ENCODE data around the gene PTGES3L.

The PTGES3L gene

DNA sequence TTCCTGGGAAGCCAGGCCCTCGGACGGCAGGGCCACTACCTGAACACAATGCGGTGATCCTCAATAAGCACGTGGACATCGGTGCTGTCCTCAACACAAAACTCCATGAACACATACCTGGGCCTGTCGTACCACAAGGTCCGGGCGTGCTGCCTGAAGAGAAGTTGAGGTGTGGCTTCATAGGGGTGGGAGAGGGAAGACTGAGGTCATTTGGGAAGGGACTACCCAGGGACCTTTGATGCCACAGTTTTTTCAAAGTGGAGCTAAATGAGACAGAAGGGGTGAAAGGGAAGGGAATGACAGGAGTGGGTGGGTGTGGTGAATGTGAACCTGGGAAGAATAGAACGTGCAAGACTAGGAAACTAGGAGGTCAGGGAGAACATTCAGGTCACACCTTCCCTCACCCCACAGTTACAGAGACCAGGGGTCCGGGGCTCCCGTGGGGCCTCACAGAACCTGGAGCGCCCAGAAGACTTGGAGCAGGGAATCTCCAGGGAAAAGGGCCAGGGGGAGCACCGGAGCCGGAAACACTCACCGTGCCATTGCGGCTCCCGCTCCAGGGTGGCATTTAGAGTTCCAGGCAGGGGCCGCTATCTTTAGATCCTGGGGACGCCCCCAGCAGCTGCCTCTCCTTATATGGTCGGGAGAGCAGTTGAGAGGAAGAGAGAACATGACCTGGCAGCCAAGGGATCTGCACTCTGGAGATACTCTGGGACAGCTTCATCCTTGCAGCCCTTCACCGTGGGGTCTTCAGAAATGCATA is at the start of gene PTGES3L:
TSS of gene PTGES3L (minus strand) at position 570 of the 763 bp plus-strand sequence. CDS start at position 543, 27 bp downstream.
- peak; percentile 43 for DNase-seq (ENCODE audit: low spot score)

DNA sequence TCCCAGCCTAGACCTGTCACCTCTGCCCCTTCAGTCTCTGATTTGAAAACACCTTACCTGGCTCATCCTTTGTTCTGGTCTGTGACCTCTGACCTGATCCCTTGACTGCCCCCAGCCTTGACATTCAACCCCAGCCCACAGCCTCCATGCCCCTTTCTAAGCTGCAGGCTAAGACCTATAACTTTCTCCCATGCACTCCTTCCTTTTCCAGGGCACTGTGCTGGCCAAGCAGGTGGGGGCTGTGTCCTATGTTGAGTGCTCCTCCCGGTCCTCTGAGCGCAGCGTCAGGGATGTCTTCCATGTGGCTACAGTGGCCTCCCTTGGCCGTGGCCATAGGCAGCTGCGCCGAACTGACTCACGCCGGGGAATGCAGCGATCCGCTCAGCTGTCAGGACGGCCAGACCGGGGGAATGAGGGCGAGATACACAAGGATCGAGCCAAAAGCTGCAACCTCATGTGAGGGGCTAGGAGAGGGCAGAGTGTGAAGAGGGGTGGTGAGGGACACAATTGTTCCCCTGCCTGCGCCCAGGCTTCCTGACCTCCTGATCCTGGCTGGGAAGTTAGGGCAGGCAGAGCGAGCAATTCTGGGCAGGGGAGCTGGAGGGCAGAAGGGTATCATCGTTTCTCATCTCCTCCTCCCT is 48.5 kb upstream of the PTGES3L start:
- no peak for DNase-seq (ENCODE audit: low spot score)

DNA sequence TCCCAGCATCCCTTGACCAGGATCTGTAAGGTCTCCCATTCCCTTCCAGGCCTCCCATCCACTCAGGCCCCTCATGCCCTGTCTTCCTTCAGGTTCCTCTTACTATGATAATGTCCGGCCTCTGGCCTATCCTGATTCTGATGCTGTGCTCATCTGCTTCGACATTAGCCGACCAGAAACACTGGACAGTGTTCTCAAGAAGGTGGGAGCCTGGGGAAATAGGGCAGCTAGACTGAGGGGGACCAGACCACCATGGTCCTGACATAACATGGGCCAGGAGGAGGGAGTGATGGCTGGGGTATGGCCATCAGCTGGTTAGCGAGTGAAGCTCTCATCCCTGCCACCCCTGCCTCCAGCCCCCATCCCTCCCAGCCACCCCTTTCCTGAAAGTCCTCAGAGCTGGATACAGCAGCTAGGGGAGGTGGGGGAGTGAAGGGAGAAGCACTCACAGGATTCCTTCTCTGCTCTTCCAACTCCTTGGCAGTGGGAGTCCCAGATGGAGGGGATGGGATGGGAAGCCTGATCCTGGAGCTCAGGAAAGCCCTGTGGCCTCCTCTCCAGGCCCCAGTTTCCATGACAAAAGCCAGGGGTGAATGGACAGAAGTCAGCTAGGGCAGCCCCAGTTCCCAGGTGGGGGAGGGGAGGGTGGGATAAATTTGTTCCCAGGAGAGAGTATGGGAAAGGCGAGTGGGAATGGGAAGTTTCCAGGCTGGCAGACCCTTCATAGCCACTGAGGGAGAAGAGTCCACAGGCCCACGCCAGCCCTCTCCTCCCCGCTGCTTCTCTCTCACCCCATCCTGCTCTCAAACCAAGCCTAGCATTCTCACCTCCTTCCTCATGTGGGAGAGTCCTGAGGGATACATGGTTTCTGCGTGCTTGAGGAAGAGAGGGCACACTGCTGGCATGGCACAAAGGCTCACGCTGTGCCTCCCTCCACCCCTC is 47.5 kb upstream of the PTGES3L start:
- no peak for DNase-seq (ENCODE audit: low spot score)

DNA sequence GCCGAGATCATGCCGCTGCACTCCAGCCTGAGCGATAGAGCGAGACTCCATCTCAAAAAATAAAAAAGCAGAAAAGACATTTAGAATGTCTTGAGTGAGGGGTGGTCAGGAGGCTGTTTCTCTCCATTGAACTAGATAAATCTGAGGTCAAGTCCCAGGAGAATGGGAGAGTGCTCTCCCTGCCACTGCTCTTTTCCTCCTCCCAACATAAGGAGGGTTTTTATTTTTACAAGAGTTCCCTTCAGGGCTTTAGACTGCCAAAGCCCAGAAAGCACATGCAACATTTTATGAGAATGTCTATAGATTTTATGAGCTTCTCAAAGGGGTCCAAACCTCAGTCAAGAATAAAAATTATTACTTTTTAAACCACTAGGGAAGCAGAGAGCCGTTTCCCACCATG is 46.7 kb upstream of the PTGES3L start:
- DNase-seq (ENCODE audit: low spot score), result no peak

- DNase-seq (ENCODE audit: low spot score), result no peak
Measured at GRCh38 chr17:43025766-43026537, 46.1 kb upstream of the PTGES3L start.

DNA sequence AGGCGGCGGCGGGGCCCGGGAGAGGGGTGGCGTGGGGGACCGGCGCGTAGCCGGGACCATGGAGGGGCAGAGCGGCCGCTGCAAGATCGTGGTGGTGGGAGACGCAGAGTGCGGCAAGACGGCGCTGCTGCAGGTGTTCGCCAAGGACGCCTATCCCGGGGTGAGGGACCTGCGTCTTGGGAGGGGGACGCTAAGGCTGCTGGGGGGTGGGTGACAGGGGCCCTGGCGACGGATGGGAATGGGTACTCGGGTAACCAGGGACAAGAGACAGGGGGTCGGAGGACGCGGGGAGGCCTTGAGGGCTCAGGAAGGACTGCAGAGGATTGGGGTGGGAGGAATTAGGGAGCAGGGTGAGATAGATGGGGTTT is 45.4 kb upstream of the PTGES3L start:
- no peak for DNase-seq (ENCODE audit: low spot score)

DNA sequence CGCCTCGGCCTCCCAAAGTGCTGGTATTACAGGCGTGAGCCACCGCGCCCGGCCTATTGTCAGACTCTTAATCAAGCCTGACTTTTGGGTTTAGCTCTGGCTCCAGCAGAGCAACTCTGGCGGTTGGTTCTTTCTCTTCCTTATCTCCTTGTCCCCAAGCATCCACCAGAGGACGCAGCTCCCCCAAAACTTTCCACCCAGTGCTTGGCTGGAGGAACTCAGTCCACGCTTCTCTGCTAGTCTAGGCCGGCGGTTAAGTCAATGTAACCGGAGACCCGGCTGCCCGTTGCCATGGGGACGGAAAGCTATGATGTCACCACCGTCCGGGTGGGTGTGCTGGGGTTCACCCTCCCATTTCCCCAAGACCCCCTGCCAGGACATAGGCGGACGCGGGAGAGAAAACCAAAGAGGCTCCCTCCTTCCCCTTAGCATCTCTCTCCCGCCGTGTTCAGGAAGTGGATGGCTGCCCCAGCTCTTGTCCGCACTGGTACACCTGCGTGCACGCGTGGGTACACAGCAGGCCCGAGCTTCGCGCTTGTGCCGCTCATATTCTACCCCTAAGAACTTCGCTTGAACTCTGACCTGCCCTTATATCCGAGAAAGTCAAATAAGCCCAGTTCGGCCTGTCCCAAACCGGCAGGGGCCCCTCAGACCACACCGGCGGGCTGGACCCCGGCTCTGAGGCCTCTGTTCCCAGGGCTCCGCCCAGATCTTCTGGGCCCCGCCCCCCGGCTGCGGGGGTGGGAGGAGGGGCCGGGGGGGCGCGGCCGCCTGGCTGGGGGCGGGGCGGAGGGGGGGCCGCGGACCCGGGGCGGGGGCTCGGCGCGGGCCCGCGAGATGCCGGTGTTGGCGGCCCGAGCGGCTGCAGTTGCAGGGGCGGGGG is 44.8 kb upstream of the PTGES3L start, which contains the start of gene RND2:
TSS of gene RND2 (plus strand) at position 825 of the 883 bp plus-strand sequence. CDS start 117 bp downstream, outside the sequence.
- peak; percentile 97 for DNase-seq (ENCODE audit: low spot score)

DNA sequence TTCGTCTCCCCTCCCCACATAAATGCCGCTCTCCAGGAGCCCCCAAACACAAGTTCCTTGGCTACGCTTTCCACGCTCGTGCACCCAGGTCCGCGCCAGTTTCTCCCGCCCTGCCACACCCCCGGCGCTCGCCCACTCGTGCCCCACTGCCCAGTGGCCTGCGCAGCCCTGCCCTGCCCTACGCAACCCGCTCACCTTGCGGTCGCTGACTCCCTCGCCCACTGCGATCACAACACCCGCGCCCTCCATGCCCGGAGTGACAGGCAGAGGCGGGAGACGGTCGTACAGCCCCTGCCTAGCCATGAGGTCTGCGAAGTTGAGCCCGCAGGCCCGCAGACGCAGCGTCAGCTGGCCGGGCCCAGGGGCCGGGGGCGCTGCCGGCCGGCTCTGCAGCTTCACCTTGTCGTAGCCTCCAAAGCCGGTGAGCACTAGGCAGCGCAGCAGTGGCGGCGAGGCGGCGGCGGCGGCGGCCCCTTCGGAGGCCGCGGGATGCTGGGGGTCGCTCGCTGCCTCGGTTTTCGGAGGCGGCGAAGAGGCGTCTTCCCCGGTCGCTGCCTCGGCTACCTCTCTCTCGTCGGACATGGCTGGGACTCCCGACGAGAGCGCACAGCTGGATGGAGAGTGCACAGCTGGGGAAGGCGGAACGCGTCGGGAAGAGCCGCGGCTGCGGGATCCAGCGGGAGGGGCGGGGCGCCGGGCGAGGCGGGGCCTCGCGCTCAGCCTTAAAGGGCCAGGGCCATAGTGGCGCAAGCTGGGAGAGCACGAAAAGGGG is 42.0 kb upstream of the PTGES3L start, which contains the start of gene VAT1:
TSS of gene VAT1 (minus strand) at position 645 of the 772 bp plus-strand sequence. CDS start at position 582, 63 bp downstream.
- peak; percentile 89 for DNase-seq (ENCODE audit: low spot score)

DNA sequence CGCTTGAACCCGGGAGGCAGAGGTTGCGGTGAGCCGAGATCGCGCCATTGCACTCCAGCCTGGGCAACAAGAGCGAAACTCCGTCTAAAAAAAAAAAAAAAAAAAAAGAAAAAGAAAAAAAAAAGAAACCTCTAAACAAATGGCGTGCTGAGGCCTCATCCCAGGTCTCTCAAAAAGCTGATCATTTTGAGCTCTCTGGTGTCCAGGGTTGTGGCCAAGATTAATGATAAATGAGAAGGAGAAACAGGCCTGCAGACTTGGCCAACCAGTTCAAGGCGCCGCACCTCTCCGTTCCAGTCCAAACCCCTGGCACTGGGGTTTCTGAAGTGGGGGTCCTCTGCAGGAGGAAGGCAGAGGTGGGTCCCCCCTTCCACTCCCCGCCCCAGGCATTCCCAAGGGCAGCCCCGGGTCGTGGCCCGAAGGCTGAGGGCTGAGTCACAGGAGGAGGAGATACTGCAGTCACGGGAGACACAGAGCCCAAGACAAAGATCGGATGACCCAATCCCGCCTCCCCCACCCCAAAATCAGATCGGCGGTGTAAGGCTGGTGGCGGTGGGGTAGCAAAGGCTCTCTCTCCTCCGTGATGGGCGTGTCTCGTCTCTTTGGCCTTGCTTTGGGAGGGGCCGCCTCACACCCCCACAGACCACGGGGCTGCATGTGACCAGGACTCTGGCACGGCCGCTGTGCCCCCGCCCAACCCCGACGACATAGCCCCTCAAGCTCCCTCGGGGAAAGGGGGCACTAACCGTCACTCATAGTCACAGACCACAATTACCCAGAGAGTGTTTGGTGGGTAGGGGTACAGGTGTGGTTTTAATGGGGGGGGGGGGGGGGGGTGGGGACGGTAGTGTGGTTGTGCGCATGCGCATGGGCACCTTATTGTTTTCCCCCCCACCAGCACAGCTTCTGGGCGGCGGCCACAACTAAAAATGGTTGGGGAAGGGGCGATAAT is 41.2 kb upstream of the PTGES3L start:
- peak; percentile 91 for DNase-seq (ENCODE audit: low spot score)

- DNase-seq (ENCODE audit: low spot score), result no peak
Measured at GRCh38 chr17:43020030-43020621, 40.2 kb upstream of the PTGES3L start.

GRCh38 chr17:43019418-43019817 is 39.5 kb upstream of the PTGES3L start:
- DNase-seq (ENCODE audit: low spot score), result peak; percentile 41

- DNase-seq (ENCODE audit: low spot score), result no peak
Measured at GRCh38 chr17:43018932-43019331, 39.1 kb upstream of the PTGES3L start.

- DNase-seq (ENCODE audit: low spot score), result no peak
Measured at GRCh38 chr17:43018008-43018853, 38.4 kb upstream of the PTGES3L start.

GRCh38 chr17:43016216-43016615 is 36.3 kb upstream of the PTGES3L start:
- DNase-seq (ENCODE audit: low spot score), result no peak

DNA sequence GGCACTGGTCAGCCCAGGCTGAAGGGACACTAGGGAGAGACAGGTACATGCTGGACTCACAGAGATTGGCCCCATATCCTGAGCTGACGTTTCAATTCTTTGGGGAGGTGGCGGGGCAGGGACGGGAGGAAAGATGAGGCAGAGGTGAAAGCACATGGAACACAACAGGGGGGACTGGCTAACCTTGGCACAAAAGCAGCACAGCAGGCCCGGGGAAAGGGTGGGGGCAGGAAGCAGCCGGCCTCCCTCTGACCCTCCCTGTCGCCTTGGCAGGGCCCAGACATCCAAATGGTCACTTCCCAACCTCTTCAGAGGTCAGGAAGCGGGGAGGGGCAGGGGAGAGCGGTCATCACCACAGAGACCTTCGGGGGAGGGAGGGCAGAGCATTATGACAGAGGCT is 35.7 kb upstream of the PTGES3L start:
- DNase-seq (ENCODE audit: low spot score), result no peak

DNA sequence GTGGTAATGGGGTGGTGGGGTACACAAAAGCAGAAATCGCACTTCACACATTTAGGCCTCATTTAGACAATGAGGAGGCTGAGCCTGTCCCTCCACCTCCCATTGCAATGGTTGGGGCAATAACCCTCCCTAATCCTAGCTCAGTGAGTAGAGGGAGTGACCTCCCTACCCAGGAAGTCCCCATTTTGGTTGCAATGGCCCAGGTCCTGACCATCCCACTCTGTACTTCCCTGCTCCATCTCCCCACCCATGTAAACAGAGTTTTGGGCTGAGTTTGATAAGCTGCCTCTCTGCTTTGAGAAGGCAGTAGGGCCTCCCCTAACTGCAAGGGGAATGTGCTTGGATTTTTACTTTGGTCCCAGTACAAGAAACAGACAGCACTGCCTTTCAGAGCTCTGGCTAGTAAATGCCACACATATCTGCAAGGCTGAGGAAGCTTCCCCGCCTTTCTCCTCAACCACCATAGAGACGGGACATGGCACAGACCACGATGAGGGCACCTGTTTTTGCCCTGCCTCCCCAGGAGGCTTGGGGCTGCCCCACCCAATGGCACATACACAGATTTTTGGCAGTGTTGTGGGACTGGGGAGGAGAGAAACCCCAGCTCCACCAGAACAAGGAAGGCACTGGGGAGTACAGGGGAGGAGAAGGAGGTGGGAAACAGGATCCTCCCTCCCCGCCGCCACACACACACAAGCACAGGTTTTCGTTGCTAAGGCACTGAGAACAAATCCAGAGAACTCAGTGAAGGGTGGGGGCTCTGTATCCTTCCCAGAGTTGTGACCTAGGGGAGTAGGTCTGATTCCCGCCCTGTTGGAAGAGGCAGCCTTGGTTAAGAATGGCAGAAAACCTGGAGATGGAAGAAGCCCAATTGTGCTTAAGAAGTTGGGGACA is 35.0 kb upstream of the PTGES3L start:
- no peak for DNase-seq (ENCODE audit: low spot score)

All from AG08395 (cell line).